ENCODE data around the gene CTTNBP2.

- TF ChIP-seq, protein P1, sequence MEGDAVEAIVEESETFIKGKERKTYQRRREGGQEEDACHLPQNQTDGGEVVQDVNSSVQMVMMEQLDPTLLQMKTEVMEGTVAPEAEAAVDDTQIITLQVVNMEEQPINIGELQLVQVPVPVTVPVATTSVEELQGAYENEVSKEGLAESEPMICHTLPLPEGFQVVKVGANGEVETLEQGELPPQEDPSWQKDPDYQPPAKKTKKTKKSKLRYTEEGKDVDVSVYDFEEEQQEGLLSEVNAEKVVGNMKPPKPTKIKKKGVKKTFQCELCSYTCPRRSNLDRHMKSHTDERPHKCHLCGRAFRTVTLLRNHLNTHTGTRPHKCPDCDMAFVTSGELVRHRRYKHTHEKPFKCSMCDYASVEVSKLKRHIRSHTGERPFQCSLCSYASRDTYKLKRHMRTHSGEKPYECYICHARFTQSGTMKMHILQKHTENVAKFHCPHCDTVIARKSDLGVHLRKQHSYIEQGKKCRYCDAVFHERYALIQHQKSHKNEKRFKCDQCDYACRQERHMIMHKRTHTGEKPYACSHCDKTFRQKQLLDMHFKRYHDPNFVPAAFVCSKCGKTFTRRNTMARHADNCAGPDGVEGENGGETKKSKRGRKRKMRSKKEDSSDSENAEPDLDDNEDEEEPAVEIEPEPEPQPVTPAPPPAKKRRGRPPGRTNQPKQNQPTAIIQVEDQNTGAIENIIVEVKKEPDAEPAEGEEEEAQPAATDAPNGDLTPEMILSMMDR (IDR thresholded peaks at IDR 0.05; ENCODE audit: insufficient read depth, low read length, poor library complexity, severe bottlenecking) = no peak
- TF ChIP-seq EZH2phosphoT487 (conservative IDR thresholded peaks at IDR 0.05; ENCODE audit: low read length) = no peak
These were observed 207.2 kb downstream of the CTTNBP2 start for GRCh38 chr7:117666031-117666430.
